Psoas muscle (tissue), 8 donors: ENCODE data around the gene RIMBP2. TPM values are rescaled to one million over a fixed set of nuclear protein-coding genes. Genes with fewer than 3 reads are reported as not detected.

Experiments
- ATAC-seq, 4 donors: fragments of 200-7000 bp; cut with Tn5 transposase; one replicate each; pipeline ENCODE4 v1.9.1; 2020; ENCODE audit warnings: moderate library complexity in 3 of 4, mild to moderate bottlenecking in 2 of 4
- DNase-seq, 2 donors: peaks; one replicate each; pipeline ENCODE4 v3.0.0-alpha.2; 2020
- H3K27ac ChIP-seq: fragments of 200-600 bp; one replicate; pipeline ENCODE4 v1.8.0; 2022
- H3K27me3 ChIP-seq, 3 donors: fragments of 200-600 bp in 1 of 3; one replicate each; pipeline versions ENCODE4 v1.6.1 to v1.8.0; 2013 to 2022; ENCODE audit warnings: low read length in 2 of 3, mild to moderate bottlenecking in 2 of 3, moderate library complexity in 1 of 3; ENCODE audit not compliant: insufficient read depth in 3 of 3
- H3K36me3 ChIP-seq, 2 donors: fragments of 200-600 bp in 1 of 2; one replicate each; pipeline versions ENCODE4 v1.6.1 to v1.8.0; 2013 to 2022; ENCODE audit warnings: low read depth in 1 of 2, mild to moderate bottlenecking in 1 of 2, moderate library complexity in 1 of 2; ENCODE audit not compliant: insufficient read depth in 1 of 2
- H3K4me1 ChIP-seq: fragments of 200-600 bp; one replicate; pipeline ENCODE4 v1.8.0; 2022
- H3K4me3 ChIP-seq: fragments of 200-600 bp; one replicate; pipeline ENCODE4 v1.8.0; 2022; ENCODE audit warnings: mild to moderate bottlenecking
- H3K9me3 ChIP-seq: fragments of 200-600 bp; one replicate; pipeline ENCODE4 v1.8.0; 2022
- WGBS, 3 donors: extraction: QIAGEN DNeasy Blood & Tissue Kit; methylation state at CpG; one replicate each; pipeline versions ENCODE4 v1.1.6 to v1.1.7; 2013; 5-methylcytosine and 5-hydroxymethylcytosine counted together
- intact Hi-C, 2 donors: fragments of 100-400 bp; cut with DNase I; formaldehyde crosslinking; loops; one replicate each; pipeline versions ENCODE4 v1.11.0 to v1.14.2; 2022
- polyA plus RNA-seq, 3 donors: library from polyadenylated mRNA; stranded (reverse); fragments of 200-250 nt; gene quantifications; one replicate each; pipeline ENCODE4 v1.2.3, GENCODE V29; 2013
- total RNA-seq, 4 donors: library from RNA; stranded (reverse); fragmentation: NEBNext Ultra II Directional in 2 of 4; extraction: Animal tissue kit (Norgen Biotek cat#: 25700) in 2 of 4; gene quantifications; one replicate each; pipeline versions ENCODE4 v1.2.1 to v1.2.4, GENCODE V29; 2021 to 2023
- TF ChIP-seq, protein P1 (sequence below): fragments of 200-600 bp; IDR thresholded peaks from one replicate; pipeline ENCODE4 v1.8.0; 2022; ENCODE audit warnings: antibody characterized with exemption
- donor health status: healthy with polysubstance abuse.
- donor health status: DM: no; HTN: no; CAD: no; lungs with moderate emphysema.
- donor health status: Bipolar disorder and iron deficiency.
- donor health status: healthy.
- donor health status: DM: yes; HTN: yes; CAD: no.
- donor health status: DM: no; HTN: no; CAD: no.
- donor health status: DM: no; HTN: no; CAD: no.
- donor health status: DM: yes; HTN: yes; CAD: no.

Gene RIMBP2
- total and polyA plus RNA-seq, 7 donors, result 0.05 to 1.2 (median 0.21) TPM

DNA sequence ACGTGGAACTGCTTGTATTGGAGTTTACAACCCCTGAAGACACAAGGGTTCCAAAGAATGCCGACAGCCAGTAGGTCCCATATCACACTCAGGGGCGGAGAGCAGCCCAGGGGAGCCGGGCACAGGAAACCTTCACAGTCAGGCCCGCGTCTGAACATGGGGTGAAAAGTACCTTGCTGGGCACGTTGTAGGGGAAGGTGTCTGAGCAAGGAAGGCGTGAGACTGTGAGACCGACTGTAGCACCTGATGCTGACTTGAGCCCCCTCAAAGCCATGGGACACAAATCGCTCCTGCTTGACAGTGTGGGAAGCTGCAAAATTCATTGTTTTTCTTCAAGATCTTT, 14.7 kb downstream of the RIMBP2 start:
- Histone ChIP-seq H3K36me3 (no peaks in the 10 kb centered on the region), H3K4me1 (no peaks in the 10 kb centered on the region), H3K27ac (no peak overlapping the region), H3K27me3 (peaks cover 0 to 16% (median 6%) of the 10 kb centered on the region in 3 donors), H3K9me3 (no peaks in the 10 kb centered on the region), H3K4me3 (no peak overlapping the region)
- DNase-seq (no peak), ATAC-seq (no peak)
- 74 to 82% (median 77%) methylated on average over 10 of the region's 10 CpGs for WGBS, 3 donors
- TF ChIP-seq, protein P1, sequence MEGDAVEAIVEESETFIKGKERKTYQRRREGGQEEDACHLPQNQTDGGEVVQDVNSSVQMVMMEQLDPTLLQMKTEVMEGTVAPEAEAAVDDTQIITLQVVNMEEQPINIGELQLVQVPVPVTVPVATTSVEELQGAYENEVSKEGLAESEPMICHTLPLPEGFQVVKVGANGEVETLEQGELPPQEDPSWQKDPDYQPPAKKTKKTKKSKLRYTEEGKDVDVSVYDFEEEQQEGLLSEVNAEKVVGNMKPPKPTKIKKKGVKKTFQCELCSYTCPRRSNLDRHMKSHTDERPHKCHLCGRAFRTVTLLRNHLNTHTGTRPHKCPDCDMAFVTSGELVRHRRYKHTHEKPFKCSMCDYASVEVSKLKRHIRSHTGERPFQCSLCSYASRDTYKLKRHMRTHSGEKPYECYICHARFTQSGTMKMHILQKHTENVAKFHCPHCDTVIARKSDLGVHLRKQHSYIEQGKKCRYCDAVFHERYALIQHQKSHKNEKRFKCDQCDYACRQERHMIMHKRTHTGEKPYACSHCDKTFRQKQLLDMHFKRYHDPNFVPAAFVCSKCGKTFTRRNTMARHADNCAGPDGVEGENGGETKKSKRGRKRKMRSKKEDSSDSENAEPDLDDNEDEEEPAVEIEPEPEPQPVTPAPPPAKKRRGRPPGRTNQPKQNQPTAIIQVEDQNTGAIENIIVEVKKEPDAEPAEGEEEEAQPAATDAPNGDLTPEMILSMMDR, result no peak
- intact Hi-C loops, result no loop called here

- no peak for ATAC-seq
- no peaks in the 10 kb centered on the region for H3K9me3 ChIP-seq
- no peak overlapping the region for H3K4me3 ChIP-seq
- TF ChIP-seq, protein P1, result no peak
- WGBS, 3 donors, result 42 to 51% (median 46%) methylated on average over 14 of the region's 14 CpGs
- intact Hi-C loops, result no loop called here
- no peak overlapping the region for H3K27ac ChIP-seq
- no peak for DNase-seq
- H3K4me1 ChIP-seq, result no peaks in the 10 kb centered on the region
- peaks cover 0 to 14% (median 5%) of the 10 kb centered on the region in 3 donors for H3K27me3 ChIP-seq
- no peaks in the 10 kb centered on the region for H3K36me3 ChIP-seq
These were observed 15.4 kb downstream of the RIMBP2 start for GRCh38 chr12:130700492-130701401.

- DNase-seq (no peak), ATAC-seq (no peak)
- 84 to 87% (median 85%) methylated on average over 8 of the region's 8 CpGs for WGBS, 3 donors
- Histone ChIP-seq H3K4me1 (no peaks in the 10 kb centered on the region), H3K9me3 (no peaks in the 10 kb centered on the region), H3K27ac (no peak overlapping the region), H3K27me3 (peaks cover 0 to 4% (median 3%) of the 10 kb centered on the region in 3 donors), H3K4me3 (no peak overlapping the region), H3K36me3 (no peaks in the 10 kb centered on the region)
- TF ChIP-seq, protein P1, result no peak
- intact Hi-C loops, result no loop called here
These were observed 18.0 kb downstream of the RIMBP2 start for GRCh38 chr12:130698106-130698505.

- intact Hi-C loops, result no loop called here
- WGBS, 3 donors, result 47 to 51% (median 49%) methylated on average over 7 of the region's 7 CpGs
These were observed 19.6 kb downstream of the RIMBP2 start for GRCh38 chr12:130696379-130697100.

More at GRCh38 chr12:130696379-130697100, 19.6 kb downstream of the RIMBP2 start:
- no peaks in the 10 kb centered on the region for H3K36me3 ChIP-seq
- TF ChIP-seq, protein P1, result no peak
- H3K4me1 ChIP-seq, result no peaks in the 10 kb centered on the region
- DNase-seq (no peak), ATAC-seq (no peak)
- no peaks in the 10 kb centered on the region for H3K9me3 ChIP-seq
- H3K27me3 ChIP-seq, result peaks cover 0 to 3% (median 0%) of the 10 kb centered on the region in 3 donors
- no peak overlapping the region for H3K4me3 ChIP-seq
- H3K27ac ChIP-seq, result no peak overlapping the region
